ENCODE results near the gene ERC2.

- no peak for TF ChIP-seq POLR2AphosphoS5 (IDR thresholded peaks at IDR 0.05)
- no peak for TF ChIP-seq CTCF (IDR thresholded peaks at IDR 0.05)
- TF ChIP-seq POLR2A (IDR thresholded peaks at IDR 0.05): no peak
Observed at GRCh38 chr3:55546866-55547669, 921.2 kb downstream of the ERC2 start.

Measured in breast epithelium (tissue), 3 donors.